NK-92 treated with Interleukin-12 subunit alpha and Interleukin-12 subunit beta, amount 100 ng/mL, for 24 hours (cell line): ENCODE data around the gene WNT1.
A peak's percentile ranks its signal among the peaks of the same experiment; 100 is the strongest.

Source experiments
- DNase-seq: peaks from one replicate; lab custom pipeline; 2025; lab: John Stamatoyannopoulos, UW

Gene WNT1

GRCh38 chr12:49000346-49000745 lies 22.2 kb downstream of the WNT1 start:
- no peak for DNase-seq

- no peak for DNase-seq
Observed at GRCh38 chr12:49008943-49009342, 30.8 kb downstream of the WNT1 start.

GRCh38 chr12:49010092-49010668 lies 32.1 kb downstream of the WNT1 start:
- no peak for DNase-seq

- DNase-seq = no peak
Observed at GRCh38 chr12:49012739-49013138, 34.6 kb downstream of the WNT1 start.

- no peak for DNase-seq
Observed at GRCh38 chr12:49013428-49013827, 35.3 kb downstream of the WNT1 start.

GRCh38 chr12:49014547-49014946 lies 36.4 kb downstream of the WNT1 start:
- no peak for DNase-seq

- DNase-seq = no peak
Observed at GRCh38 chr12:49015196-49015595, 37.1 kb downstream of the WNT1 start.

GRCh38 chr12:49017891-49018260 lies 39.8 kb downstream of the WNT1 start:
- peak; percentile 36 for DNase-seq

GRCh38 chr12:49018261-49019119 lies 40.4 kb downstream of the WNT1 start, which contains the start of gene PRKAG1:
Gene PRKAG1, minus strand, starts transcription at chr12:49018776. Its CDS starts 36 bp downstream, at chr12:49018740.
- DNase-seq = peak; percentile 89

GRCh38 chr12:49019120-49019430 lies 41.0 kb downstream of the WNT1 start:
- DNase-seq = no peak

- no peak for DNase-seq
Observed at GRCh38 chr12:49019443-49020324, 41.6 kb downstream of the WNT1 start.

- DNase-seq = no peak
Observed at GRCh38 chr12:49020441-49020840, 42.3 kb downstream of the WNT1 start.

GRCh38 chr12:49021292-49021915 lies 43.3 kb downstream of the WNT1 start:
- no peak for DNase-seq

GRCh38 chr12:49022558-49023178 lies 44.5 kb downstream of the WNT1 start:
- DNase-seq = no peak

GRCh38 chr12:49023812-49024211 lies 45.7 kb downstream of the WNT1 start:
- no peak for DNase-seq

- DNase-seq = no peak
Observed at GRCh38 chr12:49024543-49024942, 46.4 kb downstream of the WNT1 start.

- no peak for DNase-seq
Observed at GRCh38 chr12:49025463-49025862, 47.3 kb downstream of the WNT1 start.

- DNase-seq = no peak
Observed at GRCh38 chr12:49026101-49026500, 48.0 kb downstream of the WNT1 start.

- no peak for DNase-seq
Observed at GRCh38 chr12:49026678-49027480, 48.8 kb downstream of the WNT1 start.

- DNase-seq = no peak
Observed at GRCh38 chr12:49027846-49028555, 49.9 kb downstream of the WNT1 start.
